Uterus (tissue), 2 donors: Measurements from ENCODE around the gene CDH7.

Source experiments
- CTCF ChIP-seq, 4 experiments: fragments of 200-600 bp in 2 of 4; fragments of 450-650 bp in 2 of 4; sonication (generic) in 2 of 4; IDR thresholded peaks; one replicate each; pipeline ENCODE4 v1.5.1; 2016 to 2019; ENCODE audit warnings: antibody characterized with exemption in 4 of 4, mild to moderate bottlenecking in 2 of 4, moderate library complexity in 1 of 4
- POLR2A ChIP-seq, 2 donors: fragments of 450-650 bp; IDR thresholded peaks; one replicate each; pipeline ENCODE4 v1.6.1; 2016; ENCODE audit warnings: antibody characterized with exemption in 2 of 2, mild to moderate bottlenecking in 1 of 2, moderate library complexity in 1 of 2

- no peak for TF ChIP-seq CTCF (IDR thresholded peaks at IDR 0.05)
- no peak for TF ChIP-seq POLR2A (IDR thresholded peaks at IDR 0.05)
These were observed 37.6 kb downstream of the CDH7 start for GRCh38 chr18:65788373-65788772.
